HepG2 (cell line): ENCODE data around the gene EFS. TPM values are rescaled to one million over a fixed set of nuclear protein-coding genes. Genes with fewer than 3 reads are reported as not detected.

Experiments
- AFF4 ChIP-seq: sonication (generic); formaldehyde crosslinking; IDR thresholded peaks from 2 replicates; pipeline ENCODE4 v1.4.0; 2020; ENCODE audit warnings: missing genetic modification reagents
- CBX1 ChIP-seq: IDR thresholded peaks from one replicate; pipeline ENCODE4 v1.6.1; 2016; ENCODE audit warnings: antibody characterized with exemption, low read depth
- CHD4 ChIP-seq: fragments of 200-600 bp; sonication (generic); IDR thresholded peaks from 2 replicates; pipeline ENCODE4 v1.7.0; 2017; ENCODE audit warnings: mild to moderate bottlenecking, low read length, borderline replicate concordance
- HOXA9 ChIP-seq: sonication (generic); formaldehyde crosslinking; IDR thresholded peaks from 2 replicates; pipeline ENCODE4 v1.8.1; 2022; ENCODE audit warnings: missing genetic modification reagents, mild to moderate bottlenecking, moderate library complexity, borderline replicate concordance
- KLF16 ChIP-seq, 2 experiments: sonication (generic) in 1 of 2; formaldehyde crosslinking in 1 of 2; IDR thresholded peaks; 2 replicates each; pipeline versions ENCODE4 v1.6.1 to v1.8.0; 2016 to 2023; ENCODE audit warnings: missing genetic modification reagents in 2 of 2, missing compliant biosample characterization in 1 of 2
- NR0B2 ChIP-seq: sonication (generic); formaldehyde crosslinking; IDR thresholded peaks from 2 replicates; pipeline ENCODE4 v1.4.0; 2020; ENCODE audit warnings: mild to moderate bottlenecking, missing genetic modification reagents
- RBM22 ChIP-seq: fragments of 200-400 bp; formaldehyde crosslinking; optimal IDR thresholded peaks from 2 replicates; pipeline ENCODE3; 2017; ENCODE audit warnings: mild to moderate bottlenecking, low read length, moderate library complexity
- ZC3H4 ChIP-seq: sonication (generic); formaldehyde crosslinking; IDR thresholded peaks from 2 replicates; pipeline ENCODE4 v1.4.0; 2020; ENCODE audit warnings: missing genetic modification reagents, borderline replicate concordance
- ZFP36L2 ChIP-seq: sonication (generic); formaldehyde crosslinking; IDR thresholded peaks from 2 replicates; pipeline ENCODE4 v1.4.0; 2020; ENCODE audit warnings: missing genetic modification reagents
- ZNF460 ChIP-seq: sonication (generic); formaldehyde crosslinking; IDR thresholded peaks from 2 replicates; pipeline ENCODE4 v1.5.1; 2020; ENCODE audit warnings: missing genetic modification reagents, mild to moderate bottlenecking, borderline replicate concordance
- ZNF841 ChIP-seq: sonication (generic); formaldehyde crosslinking; IDR thresholded peaks from 2 replicates; pipeline ENCODE4 v1.8.1; 2023; ENCODE audit warnings: missing genetic modification reagents, borderline replicate concordance
- polyA plus RNA-seq, 8 experiments: library from polyadenylated mRNA; depleted of rRNA in 3 of 8; stranded (reverse) in 7 of 8; unstranded in 1 of 8; fragments of >200 nt; fragmentation: Illumina TruSeq in 4 of 8; extraction: Trizol in 4 of 8; gene quantifications; 2 replicates each; pipeline versions ENCODE4 v1.2.1 to v1.2.3, GENCODE V29; 2011 to 2016; ENCODE audit warnings: low read depth in 4 of 8, missing spikeins in 1 of 8, mixed read lengths in 1 of 8; ENCODE audit not compliant: insufficient read depth in 1 of 8
- total RNA-seq, 5 experiments: library from RNA; depleted of rRNA; stranded (reverse); fragments of >200 nt; fragmentation: Illumina TruSeq; extraction: Trizol; gene quantifications; 2 replicates each; pipeline ENCODE4 v1.2.3, GENCODE V29; 2016; ENCODE audit warnings: low read depth in 1 of 5
- TF ChIP-seq, protein P1 (sequence below): sonication (generic); formaldehyde crosslinking; IDR thresholded peaks from 2 replicates; pipeline ENCODE4 v1.9.0; 2022; ENCODE audit warnings: low read depth, missing genetic modification reagents
- TF ChIP-seq, protein P2 (sequence below): IDR thresholded peaks from 2 replicates; pipeline ENCODE4 v1.6.1; 2016; ENCODE audit warnings: low read depth, missing genetic modification reagents, missing compliant biosample characterization

Gene EFS
- total and polyA plus RNA-seq, 2 of the 13 experiments (the other 11 are each of a cell fraction or from before 2014, with no cell fraction given), result not detected

DNA sequence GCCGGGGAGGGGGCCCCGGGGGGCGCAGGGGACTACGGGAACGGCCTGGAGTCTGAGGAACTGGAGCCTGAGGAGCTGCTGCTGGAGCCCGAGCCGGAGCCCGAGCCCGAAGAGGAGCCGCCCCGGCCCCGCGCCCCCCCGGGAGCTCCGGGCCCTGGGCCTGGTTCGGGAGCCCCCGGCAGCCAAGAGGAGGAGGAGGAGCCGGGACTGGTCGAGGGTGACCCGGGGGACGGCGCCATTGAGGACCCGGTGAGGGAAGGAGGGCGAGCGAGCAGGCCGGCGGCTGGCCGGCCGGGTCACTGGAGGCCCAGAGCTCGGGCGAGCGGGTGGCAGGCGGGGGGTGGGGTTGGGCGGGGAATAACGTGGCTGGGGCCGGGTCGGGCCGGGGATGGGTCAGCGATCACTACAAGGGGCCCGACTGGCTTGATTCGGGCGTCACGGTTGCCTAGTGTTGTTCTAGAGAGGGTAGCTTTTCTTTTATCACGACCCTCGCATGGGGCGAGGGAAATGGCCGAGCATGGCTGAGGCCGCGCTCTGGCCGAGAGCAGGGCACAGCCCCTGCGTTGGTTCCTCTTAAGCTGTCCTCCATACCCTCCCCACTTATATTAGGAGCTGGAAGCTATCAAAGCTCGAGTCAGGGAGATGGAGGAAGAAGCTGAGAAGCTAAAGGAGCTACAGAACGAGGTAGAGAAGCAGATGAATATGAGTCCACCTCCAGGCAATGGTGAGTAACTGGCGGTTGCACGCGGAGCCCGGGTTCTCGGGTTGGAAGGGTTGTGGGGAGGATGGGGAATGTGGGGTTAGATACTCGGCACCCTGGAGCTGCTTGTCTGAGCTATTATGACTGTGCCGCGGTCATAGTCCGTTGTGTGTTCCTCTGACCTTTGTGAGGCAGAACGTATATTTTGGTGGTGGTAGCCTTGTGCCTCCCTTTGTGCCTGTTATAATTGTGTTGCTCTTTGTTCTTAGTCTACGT lies 43.1 kb downstream of the EFS start (continued):
- peak; percentile 88 for TF ChIP-seq RBM22
- peak; percentile 29 for TF ChIP-seq CBX1
- peak; percentile 3; the same call in 1 of the 2 replicates for TF ChIP-seq ZNF841
- no peak for TF ChIP-seq ZNF460
- TF ChIP-seq ZC3H4 (CRISPR knock-in tag), result peak; percentile 76
- no peak for TF ChIP-seq NR0B2
- peak in 1 of 2 experiments; percentile 63; a peak in 1 of 4 replicates for TF ChIP-seq KLF16 (CRISPR knock-in tag; IDR thresholded peaks at IDR 0.05)
- no peak; the same call in 1 of the 2 replicates for TF ChIP-seq HOXA9 (CRISPR knock-in tag)
- TF ChIP-seq CHD4, result no peak
- TF ChIP-seq, protein P1, sequence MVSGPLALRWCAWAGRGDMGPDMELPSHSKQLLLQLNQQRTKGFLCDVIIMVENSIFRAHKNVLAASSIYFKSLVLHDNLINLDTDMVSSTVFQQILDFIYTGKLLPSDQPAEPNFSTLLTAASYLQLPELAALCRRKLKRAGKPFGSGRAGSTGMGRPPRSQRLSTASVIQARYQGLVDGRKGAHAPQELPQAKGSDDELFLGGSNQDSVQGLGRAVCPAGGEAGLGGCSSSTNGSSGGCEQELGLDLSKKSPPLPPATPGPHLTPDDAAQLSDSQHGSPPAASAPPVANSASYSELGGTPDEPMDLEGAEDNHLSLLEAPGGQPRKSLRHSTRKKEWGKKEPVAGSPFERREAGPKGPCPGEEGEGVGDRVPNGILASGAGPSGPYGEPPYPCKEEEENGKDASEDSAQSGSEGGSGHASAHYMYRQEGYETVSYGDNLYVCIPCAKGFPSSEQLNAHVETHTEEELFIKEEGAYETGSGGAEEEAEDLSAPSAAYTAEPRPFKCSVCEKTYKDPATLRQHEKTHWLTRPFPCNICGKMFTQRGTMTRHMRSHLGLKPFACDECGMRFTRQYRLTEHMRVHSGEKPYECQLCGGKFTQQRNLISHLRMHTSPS (CRISPR knock-in tag), result no peak
- TF ChIP-seq, protein P2, sequence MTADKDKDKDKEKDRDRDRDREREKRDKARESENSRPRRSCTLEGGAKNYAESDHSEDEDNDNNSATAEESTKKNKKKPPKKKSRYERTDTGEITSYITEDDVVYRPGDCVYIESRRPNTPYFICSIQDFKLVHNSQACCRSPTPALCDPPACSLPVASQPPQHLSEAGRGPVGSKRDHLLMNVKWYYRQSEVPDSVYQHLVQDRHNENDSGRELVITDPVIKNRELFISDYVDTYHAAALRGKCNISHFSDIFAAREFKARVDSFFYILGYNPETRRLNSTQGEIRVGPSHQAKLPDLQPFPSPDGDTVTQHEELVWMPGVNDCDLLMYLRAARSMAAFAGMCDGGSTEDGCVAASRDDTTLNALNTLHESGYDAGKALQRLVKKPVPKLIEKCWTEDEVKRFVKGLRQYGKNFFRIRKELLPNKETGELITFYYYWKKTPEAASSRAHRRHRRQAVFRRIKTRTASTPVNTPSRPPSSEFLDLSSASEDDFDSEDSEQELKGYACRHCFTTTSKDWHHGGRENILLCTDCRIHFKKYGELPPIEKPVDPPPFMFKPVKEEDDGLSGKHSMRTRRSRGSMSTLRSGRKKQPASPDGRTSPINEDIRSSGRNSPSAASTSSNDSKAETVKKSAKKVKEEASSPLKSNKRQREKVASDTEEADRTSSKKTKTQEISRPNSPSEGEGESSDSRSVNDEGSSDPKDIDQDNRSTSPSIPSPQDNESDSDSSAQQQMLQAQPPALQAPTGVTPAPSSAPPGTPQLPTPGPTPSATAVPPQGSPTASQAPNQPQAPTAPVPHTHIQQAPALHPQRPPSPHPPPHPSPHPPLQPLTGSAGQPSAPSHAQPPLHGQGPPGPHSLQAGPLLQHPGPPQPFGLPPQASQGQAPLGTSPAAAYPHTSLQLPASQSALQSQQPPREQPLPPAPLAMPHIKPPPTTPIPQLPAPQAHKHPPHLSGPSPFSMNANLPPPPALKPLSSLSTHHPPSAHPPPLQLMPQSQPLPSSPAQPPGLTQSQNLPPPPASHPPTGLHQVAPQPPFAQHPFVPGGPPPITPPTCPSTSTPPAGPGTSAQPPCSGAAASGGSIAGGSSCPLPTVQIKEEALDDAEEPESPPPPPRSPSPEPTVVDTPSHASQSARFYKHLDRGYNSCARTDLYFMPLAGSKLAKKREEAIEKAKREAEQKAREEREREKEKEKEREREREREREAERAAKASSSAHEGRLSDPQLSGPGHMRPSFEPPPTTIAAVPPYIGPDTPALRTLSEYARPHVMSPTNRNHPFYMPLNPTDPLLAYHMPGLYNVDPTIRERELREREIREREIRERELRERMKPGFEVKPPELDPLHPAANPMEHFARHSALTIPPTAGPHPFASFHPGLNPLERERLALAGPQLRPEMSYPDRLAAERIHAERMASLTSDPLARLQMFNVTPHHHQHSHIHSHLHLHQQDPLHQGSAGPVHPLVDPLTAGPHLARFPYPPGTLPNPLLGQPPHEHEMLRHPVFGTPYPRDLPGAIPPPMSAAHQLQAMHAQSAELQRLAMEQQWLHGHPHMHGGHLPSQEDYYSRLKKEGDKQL (CRISPR knock-in tag), result no peak
- 0 out of 2 replicates have a peak, but pooled peaks have one; percentile 27 for TF ChIP-seq AFF4
- no peak for TF ChIP-seq ZFP36L2 (CRISPR knock-in tag)
